Measurements from ENCODE around the gene LRP1.
"Not testable (repeated sequence)": the region's sequence is repeated elsewhere in the genome, so short reads cannot be mapped to it uniquely, and the experiment has no call there.

The LRP1 gene

DNA sequence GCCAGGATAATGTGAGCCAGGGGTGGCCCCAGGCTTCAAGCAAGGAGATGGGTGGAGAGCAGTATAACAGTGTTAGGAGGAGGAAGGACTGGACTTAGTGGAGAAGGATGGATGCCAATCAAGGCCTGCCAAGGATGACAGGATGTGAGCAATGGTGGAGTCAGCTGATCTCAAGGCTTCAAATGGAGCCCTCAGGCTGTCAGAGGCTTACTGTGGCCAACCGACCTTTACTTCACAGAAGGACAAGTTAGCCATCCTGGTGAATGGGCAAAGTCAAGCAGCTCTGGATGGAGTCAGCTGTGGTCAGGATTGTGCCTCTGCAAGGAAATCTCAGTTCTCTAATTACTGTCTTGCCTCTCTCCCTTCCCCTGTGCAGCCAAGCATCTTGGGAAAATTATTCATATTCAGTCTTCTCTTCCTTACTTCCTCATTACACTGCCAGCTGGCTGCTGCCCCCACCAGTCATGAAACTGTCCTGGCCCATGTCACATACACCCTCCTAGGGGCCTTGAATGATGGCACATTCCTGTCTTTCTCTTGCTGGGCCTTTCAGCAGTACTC is 9.5 kb upstream of the LRP1 start:
- H3K4me3 ChIP-seq (ENCODE audit: low read depth, low read length): no peak overlapping the region
- no peak for TF ChIP-seq CTCF (IDR thresholded peaks at IDR 0.05; ENCODE audit: borderline replicate concordance, insufficient read depth, low read depth, low read length)

- no peak for TF ChIP-seq CTCF (IDR thresholded peaks at IDR 0.05; ENCODE audit: borderline replicate concordance, insufficient read depth, low read depth, low read length)
- H3K4me3 ChIP-seq (ENCODE audit: low read depth, low read length): no peak overlapping the region
Measured at GRCh38 chr12:57119294-57120085, 8.8 kb upstream of the LRP1 start.

- H3K4me3 ChIP-seq (ENCODE audit: low read depth, low read length): not testable (repeated sequence)
Measured at GRCh38 chr12:57120718-57121117, 7.6 kb upstream of the LRP1 start.

DNA sequence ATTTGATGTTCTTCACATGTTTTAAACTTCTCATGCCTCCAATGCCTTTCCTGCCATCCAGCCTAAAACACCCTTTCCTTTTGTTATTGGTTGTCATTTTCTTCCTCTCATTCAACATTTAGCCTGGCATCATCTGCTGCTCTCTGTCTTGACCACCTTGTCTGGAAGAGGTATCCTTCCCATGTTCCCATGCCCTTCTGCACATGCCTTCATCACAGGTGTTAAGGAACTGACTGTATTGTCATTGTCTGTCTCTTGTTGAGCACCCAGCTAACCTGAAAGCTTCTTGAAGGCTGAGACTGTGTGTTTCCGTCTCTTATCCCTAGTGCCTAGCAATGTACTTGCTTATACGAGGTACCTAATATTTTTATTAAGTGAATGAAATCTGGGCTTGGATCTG is 4.5 kb upstream of the LRP1 start:
- TF ChIP-seq CTCF (IDR thresholded peaks at IDR 0.05; ENCODE audit: borderline replicate concordance, insufficient read depth, low read depth, low read length): no peak
- H3K4me3 ChIP-seq (ENCODE audit: low read depth, low read length): no peak overlapping the region

- peak; percentile 87 for TF ChIP-seq CTCF (IDR thresholded peaks at IDR 0.05; ENCODE audit: borderline replicate concordance, insufficient read depth, low read depth, low read length)
- no peak overlapping the region for H3K4me3 ChIP-seq (ENCODE audit: low read depth, low read length)
Measured at GRCh38 chr12:57124261-57124877, 3.9 kb upstream of the LRP1 start.

- no peak overlapping the region for H3K4me3 ChIP-seq (ENCODE audit: low read depth, low read length)
- no peak for TF ChIP-seq CTCF (IDR thresholded peaks at IDR 0.05; ENCODE audit: borderline replicate concordance, insufficient read depth, low read depth, low read length)
Measured at GRCh38 chr12:57126061-57126460, 2.2 kb upstream of the LRP1 start.

DNA sequence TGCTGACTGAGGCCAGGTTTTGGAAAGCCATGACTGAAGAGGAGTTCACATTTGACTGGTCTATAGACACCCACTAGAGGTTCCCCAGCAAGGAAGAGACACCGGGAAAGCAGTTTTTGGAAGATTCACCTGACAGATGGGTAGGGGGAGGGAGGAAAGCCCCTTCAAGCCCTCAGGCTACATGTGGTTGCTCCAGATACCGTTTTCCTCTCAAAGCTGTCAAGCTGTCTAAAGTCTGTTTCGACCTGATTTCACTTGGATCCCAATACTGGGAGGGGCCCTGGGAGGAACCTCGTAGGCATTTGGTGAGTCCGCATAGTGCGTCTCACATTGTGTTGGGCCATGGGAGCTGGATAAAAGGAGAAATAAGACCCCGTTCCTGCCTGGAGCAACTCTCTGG is 1.7 kb upstream of the LRP1 start:
- H3K4me3 ChIP-seq (ENCODE audit: low read depth, low read length): no peak overlapping the region
- no peak for TF ChIP-seq CTCF (IDR thresholded peaks at IDR 0.05; ENCODE audit: borderline replicate concordance, insufficient read depth, low read depth, low read length)

All from GM12875 (cell line).